HG03135 (cell line): Measurements from ENCODE around the gene KCNB1.

ENCODE experiments used
- ATAC-seq: cut with Tn5 transposase; IDR thresholded peaks from one replicate; pipeline ENCODE4 v1.9.1; 2021; ENCODE audit warnings: mild to moderate bottlenecking, moderate library complexity; ENCODE audit not compliant: unreplicated experiment

The KCNB1 gene

GRCh38 chr20:49444553-49444990 is 37.9 kb downstream of the KCNB1 start:
- ATAC-seq, result no peak

GRCh38 chr20:49437057-49437456 is 45.4 kb downstream of the KCNB1 start:
- no peak for ATAC-seq

GRCh38 chr20:49435639-49436038 is 46.8 kb downstream of the KCNB1 start:
- no peak for ATAC-seq

GRCh38 chr20:49433333-49433732 is 49.1 kb downstream of the KCNB1 start:
- no peak for ATAC-seq

- ATAC-seq, result no peak
These were observed 49.9 kb downstream of the KCNB1 start for GRCh38 chr20:49432550-49432949.

GRCh38 chr20:49431329-49431728 is 51.1 kb downstream of the KCNB1 start:
- ATAC-seq, result no peak

- ATAC-seq, result no peak
These were observed 52.1 kb downstream of the KCNB1 start for GRCh38 chr20:49430320-49430719.

GRCh38 chr20:49427751-49428518 is 54.5 kb downstream of the KCNB1 start:
- ATAC-seq, result no peak

- no peak for ATAC-seq
These were observed 55.6 kb downstream of the KCNB1 start for GRCh38 chr20:49426873-49427272.

GRCh38 chr20:49426395-49426794 is 56.1 kb downstream of the KCNB1 start:
- no peak for ATAC-seq

- ATAC-seq, result no peak
These were observed 57.9 kb downstream of the KCNB1 start for GRCh38 chr20:49424536-49424935.

GRCh38 chr20:49422161-49422560 is 60.3 kb downstream of the KCNB1 start:
- ATAC-seq, result no peak

- no peak for ATAC-seq
These were observed 61.6 kb downstream of the KCNB1 start for GRCh38 chr20:49420811-49421295.

GRCh38 chr20:49420292-49420691 is 62.2 kb downstream of the KCNB1 start:
- ATAC-seq, result no peak

- ATAC-seq, result no peak
These were observed 62.7 kb downstream of the KCNB1 start for GRCh38 chr20:49419785-49420184.

GRCh38 chr20:49418809-49419208 is 63.7 kb downstream of the KCNB1 start:
- ATAC-seq, result no peak

GRCh38 chr20:49417843-49418555 is 64.5 kb downstream of the KCNB1 start:
- no peak for ATAC-seq

- ATAC-seq, result no peak
These were observed 66.8 kb downstream of the KCNB1 start for GRCh38 chr20:49415668-49416044.

- no peak for ATAC-seq
These were observed 67.3 kb downstream of the KCNB1 start for GRCh38 chr20:49415005-49415667.

- no peak for ATAC-seq
These were observed 68.8 kb downstream of the KCNB1 start for GRCh38 chr20:49413677-49414076.

GRCh38 chr20:49412953-49413352 is 69.5 kb downstream of the KCNB1 start:
- ATAC-seq, result no peak

- no peak for ATAC-seq
These were observed 70.2 kb downstream of the KCNB1 start for GRCh38 chr20:49412254-49412653.
